ENCODE results near the gene GNLY.
"Not testable (repeated sequence)": the region's sequence is repeated elsewhere in the genome, so short reads cannot be mapped to it uniquely, and the experiment has no call there.

GNLY gene

GRCh38 chr2:85710687-85711577 is 16.8 kb downstream of the GNLY start:
- DNase-seq (ENCODE audit: low read depth) = no peak

DNA sequence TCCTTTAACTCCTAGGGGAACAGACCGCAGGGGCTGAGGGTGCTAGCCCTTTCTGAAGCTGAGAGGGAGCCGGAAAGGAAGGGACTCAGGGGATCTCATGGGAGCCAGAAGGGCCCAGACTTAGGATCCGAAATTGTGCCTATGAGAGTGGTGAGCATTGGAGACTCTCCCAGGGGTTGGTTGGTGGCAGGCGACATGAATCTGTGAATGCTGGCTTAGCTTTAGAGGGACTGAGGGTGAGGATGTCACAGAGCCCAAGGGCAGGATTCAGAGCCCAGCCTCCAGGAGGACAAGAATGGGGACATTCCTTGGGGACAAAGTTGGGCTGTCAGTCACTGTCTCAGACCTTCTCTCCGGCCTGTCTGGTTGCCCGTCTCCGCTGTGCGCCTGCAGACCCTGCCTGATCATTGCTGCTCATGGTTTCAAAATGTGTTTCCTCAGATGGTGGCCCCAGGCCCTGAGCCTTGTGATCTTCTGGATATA is 17.5 kb downstream of the GNLY start:
- DNase-seq (ENCODE audit: low read depth) = no peak

DNA sequence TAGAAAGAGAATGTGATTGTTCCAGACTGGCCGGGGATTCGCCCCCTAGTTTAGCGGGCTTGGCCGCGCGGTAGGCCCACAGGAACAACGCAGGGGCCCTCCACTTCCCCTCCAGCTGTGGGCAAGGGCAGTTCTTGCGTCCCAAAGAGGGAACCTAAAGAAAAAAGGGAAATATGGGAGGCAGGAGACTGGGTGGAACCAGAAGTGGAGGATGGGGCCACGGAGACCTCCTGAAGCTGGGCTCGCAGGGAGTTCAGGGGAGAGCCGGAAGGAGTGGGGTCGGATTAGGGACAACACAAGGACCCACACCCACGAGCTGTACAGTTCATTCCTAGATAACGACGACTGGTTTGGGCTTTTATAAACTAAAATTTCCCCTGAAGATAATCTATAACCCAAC is 18.2 kb downstream of the GNLY start:
- DNase-seq (ENCODE audit: low read depth) = no peak

DNA sequence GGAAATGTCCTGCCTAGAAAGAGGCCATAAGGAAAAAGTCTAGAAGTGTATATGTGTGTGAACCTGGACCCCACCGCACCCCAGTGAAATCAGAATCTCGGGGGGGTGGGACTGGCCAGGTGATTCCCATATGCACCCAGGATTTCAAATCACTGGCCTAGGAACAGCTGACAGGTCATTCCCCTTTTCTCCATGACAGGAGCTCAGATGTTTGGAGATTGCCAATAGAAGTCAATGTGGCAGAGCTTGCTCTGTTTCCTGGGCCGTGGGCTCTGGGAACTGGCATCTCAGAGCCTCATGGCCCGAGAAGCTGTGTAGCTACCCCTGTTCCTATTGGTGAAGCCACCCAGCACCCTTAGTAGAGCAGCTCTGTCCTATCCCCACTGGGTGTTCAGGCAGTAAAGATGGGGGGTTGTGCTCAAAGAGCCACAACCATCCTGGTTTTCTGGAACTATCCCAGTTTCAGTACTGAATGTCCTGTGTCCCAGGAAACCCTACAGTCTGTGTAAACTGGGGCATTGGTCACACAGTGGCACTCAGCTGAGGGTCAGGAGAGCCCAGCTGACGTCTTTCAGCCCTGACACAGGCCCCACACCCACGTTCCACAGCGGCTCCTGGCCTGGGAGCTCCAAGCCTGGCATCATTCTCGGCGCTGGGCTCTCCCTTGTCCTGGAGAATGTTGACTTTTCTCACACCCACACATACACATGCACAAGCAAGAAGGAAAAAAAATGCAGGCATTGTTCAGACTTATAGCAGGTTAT is 18.9 kb downstream of the GNLY start:
- DNase-seq (ENCODE audit: low read depth) = no peak

DNA sequence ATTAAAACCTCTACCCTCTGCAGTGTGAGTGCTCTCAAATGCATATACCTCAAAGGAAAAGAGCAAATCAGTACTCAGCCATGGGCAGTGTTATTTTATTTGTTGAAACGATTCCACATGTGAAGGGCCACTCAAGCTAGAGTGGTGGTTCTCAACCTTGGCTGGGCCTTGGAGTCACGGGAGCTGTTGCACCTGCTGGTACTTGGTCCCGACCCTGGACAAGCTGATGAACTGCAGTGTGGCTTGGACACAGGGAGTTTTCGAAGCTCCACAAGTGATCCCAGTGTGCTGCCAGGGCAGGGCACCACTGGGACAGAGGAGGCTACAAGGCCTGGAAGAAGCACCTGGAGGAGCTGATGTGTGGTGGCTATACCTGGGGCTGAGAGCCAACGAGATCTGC is 19.7 kb downstream of the GNLY start:
- DNase-seq (ENCODE audit: low read depth) = no peak

DNA sequence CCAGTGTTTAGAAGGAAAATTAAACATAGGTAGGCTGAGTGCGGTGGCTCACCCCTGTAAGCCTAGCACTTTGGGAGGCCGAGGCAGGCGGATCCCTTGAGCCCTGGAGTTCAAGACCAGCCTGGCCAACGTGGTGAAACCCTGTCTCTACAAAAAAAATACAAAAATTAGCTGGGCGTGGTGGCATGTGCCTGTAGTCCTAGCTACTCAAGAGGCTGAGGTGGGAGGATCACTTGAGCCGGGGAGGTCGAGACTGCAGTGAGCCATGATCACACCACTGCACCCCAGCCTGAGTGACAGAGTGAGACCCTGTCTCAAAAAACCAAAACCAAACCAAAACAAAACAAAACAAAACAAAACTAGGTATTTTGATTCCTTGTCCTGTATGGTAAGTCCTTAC is 20.3 kb downstream of the GNLY start:
- DNase-seq (ENCODE audit: low read depth) = not testable (repeated sequence)

DNA sequence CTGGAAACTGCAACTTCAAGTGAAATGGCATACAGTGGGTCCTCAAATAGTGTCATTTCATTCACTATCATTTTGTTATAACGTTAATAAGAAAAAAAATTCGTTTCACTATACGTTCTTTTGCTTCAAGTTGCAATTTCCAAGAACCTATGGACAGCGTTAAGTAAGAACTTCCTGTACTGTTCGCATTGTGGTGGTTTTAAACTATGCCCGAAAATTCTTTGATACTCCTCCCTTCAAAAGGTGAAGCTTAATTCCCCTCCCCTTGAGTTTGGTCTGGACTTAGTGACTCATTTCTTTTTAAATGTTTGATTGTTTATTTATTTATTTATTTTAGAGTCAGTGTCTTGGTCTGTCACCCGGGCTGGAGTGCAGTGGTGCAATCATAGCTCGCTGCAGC is 20.7 kb downstream of the GNLY start:
- DNase-seq (ENCODE audit: low read depth) = no peak

DNA sequence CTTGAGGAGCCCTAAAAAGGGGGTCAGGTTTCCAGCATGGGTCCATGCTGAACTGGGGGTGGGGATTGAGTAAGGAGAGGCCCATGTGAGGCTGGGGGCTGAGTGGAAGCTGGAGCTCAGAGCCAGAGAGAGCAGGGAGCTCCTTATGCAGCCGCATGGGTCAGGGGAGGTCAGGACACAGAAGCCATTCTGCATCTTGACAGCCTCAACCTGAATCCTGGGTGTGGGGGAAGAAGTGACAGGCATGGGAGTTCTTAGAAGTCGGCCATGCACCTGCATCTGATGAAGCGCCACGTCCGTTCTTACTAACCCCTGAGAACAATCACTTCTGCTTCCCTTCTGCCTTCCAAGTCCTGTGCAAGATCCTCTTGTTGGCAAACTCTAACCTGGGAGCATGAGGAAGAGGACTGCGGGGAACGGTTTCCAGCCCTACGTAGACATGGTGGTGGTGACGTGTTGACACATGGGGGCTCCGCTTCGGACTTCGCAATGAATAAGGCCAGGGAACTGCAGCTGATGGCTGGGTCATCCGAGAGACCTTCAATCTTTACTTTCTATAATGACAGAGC is 22.3 kb downstream of the GNLY start:
- DNase-seq (ENCODE audit: low read depth) = no peak

DNA sequence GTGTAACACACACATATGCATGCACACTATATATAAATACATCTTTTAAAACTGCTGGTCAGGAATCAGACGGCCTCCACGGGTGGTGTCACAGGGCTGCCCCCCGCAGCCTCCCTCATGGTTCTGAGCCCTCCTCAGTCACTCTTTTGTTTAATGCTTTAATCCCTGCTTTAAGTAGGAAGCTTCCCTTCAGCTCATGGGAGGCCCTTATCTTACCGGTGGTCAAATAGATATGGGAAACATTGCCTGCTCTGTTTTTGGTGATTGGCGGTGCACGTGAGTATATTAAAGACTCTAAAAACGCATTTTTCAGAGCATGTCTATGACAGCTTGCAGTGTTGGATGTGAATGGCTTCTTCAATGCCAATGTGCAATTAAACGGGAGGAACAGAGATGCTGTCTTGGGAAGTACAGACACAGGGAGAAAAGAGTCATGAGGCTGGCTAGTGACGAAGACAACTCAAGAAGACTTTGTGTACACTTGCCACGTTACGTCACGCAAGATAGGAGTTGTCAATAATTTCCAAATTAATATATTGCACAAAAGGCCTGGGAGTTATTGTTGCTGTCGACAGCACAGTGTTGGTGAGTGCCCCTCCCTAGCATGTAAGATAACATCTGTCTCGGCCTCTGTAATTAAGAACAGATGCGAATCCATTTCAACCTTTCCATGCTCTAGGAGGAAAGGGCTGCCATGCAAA is 23.3 kb downstream of the GNLY start:
- DNase-seq (ENCODE audit: low read depth) = no peak

DNA sequence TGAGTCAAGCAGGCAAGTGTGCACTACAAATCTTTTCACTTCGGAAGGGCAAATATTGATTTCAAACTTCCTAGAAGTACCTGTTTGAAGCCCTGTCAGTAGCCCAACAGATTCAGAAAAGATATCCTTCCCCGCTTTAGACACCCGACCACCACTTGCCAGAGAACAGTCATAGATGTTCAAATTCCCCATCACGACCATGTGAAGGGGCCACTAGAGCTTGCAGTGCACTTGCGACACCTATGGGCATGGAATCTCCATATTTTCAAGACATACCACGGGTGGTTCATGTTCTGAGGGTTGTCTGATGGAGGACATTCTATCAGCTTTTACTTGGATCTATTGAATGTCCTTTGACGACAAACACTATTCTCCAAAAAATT is 23.8 kb downstream of the GNLY start:
- DNase-seq (ENCODE audit: low read depth) = no peak

- no peak for DNase-seq (ENCODE audit: low read depth)
These were observed 24.8 kb downstream of the GNLY start for GRCh38 chr2:85718885-85719492.

DNA sequence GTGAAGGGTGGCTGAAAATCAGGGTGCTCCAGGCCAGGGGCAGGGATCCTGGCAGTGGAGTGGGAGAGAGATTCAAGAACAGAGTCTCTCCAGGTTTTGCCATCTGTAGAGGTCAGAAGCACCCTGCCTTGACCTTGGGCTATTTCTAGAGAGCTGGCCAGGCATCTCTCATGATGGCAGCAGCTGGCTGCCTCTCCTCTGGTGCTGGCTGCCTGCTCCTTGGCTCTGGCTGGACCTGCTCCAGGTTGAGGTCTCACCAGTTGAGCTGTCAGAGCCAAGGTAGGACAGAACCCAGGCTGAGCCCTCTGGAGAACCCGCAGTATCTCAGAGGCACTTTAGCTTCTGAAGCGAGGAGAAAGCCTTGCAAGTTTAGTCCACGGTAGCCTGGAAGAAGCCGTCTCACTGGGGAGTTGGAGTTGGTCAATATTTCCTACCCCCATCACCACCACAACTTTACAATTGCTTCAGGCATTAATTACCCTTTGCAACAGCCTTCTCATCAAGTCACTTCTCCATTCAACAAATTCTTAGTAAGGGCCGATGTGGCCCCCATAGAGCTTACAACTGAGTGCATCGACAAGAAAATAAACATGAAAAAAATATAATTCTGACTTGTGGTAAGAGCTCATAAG is 25.6 kb downstream of the GNLY start:
- DNase-seq (ENCODE audit: low read depth) = no peak

DNA sequence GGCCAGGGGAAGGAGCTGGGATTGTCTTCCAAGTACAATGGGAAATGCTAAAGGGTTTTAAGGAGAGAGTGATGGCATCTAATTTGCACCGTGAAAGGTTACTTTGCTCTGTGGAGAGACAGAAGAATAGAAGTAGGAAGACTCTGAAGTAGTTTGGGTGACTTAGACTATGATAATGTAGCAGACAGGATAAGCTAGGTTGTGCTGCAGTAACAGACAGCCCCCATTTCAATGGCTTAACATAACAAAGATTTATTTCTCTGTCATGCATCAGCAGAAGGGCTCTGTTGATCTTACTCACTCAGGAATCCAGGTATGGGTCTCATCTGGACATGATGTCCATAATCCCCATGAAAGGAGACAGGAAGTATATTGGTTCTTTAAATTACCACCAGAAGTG is 26.4 kb downstream of the GNLY start:
- DNase-seq (ENCODE audit: low read depth) = no peak

GRCh38 chr2:85721641-85722040 is 27.5 kb downstream of the GNLY start:
- DNase-seq (ENCODE audit: low read depth) = no peak

- no peak for DNase-seq (ENCODE audit: low read depth)
These were observed 28.4 kb downstream of the GNLY start for GRCh38 chr2:85722519-85722918.

DNA sequence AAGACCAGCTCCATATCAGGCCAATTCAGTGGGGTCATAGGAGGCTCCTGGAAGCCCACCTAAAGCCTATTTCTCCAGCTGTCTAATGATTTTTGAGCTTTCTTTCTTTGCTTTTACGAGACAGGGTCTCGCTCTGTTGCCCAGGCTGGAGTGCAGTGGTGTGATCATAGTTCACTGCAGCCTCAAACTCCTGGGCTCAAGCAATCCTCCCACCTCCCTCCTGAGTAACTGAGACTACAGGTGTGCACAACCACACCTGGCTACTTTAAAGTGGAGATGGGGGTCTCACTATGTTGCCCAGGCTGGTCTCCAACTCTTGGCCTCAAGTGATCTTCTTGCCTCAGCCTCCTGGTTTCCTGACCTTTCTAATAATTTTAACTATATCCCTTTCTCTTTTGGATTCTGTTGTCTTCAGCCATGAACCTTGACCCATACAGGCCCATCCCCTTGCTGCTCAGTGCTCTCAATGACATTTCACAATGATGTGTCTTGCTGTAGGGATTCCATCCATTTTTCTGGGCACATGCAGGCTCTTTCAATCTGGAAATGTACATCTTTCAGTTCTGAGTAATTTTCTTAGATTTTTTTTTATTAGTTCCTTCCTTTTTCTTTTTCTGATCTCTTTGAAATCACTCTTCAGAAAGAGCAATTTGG is 29.7 kb downstream of the GNLY start:
- DNase-seq (ENCODE audit: low read depth) = no peak

- DNase-seq (ENCODE audit: low read depth) = no peak
These were observed 30.6 kb downstream of the GNLY start for GRCh38 chr2:85724731-85725181.

GRCh38 chr2:85725451-85725850 is 31.3 kb downstream of the GNLY start:
- DNase-seq (ENCODE audit: low read depth) = no peak

GRCh38 chr2:85727798-85728197 is 33.6 kb downstream of the GNLY start:
- DNase-seq (ENCODE audit: low read depth) = no peak

GRCh38 chr2:85728342-85728741 is 34.2 kb downstream of the GNLY start:
- DNase-seq (ENCODE audit: low read depth) = no peak
